ENCODE data around the gene GSE1.

Gene GSE1

DNA sequence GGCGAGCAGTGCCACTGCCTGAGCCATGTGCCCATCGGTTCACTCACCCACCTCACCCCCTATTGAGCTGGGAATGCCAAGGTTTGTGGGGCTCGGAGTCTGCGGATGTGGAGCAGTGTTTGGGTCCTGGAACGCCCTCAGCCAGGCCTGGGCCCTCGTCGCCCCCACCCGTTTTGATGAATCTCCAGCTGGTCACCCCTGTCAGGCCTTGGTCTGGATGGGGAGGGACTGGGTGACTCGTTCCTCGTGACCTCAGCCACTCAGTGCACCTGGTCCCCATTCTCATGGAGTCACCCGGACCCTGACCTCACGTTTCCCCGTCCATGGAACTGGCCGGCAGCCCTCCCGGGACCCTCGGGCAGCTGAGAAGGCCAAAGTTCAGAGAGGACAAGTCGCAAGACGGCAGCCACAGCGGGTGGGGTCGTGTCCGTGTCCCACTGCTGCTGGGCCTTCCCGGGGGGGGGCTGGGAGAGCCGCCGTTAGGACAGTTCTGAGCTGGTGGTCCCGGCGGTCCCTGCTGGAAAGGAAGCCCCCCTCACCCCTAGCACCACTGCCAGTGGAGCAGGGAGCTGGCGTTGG is 23.2 kb downstream of the GSE1 start:
- no peak for DNase-seq

DNA sequence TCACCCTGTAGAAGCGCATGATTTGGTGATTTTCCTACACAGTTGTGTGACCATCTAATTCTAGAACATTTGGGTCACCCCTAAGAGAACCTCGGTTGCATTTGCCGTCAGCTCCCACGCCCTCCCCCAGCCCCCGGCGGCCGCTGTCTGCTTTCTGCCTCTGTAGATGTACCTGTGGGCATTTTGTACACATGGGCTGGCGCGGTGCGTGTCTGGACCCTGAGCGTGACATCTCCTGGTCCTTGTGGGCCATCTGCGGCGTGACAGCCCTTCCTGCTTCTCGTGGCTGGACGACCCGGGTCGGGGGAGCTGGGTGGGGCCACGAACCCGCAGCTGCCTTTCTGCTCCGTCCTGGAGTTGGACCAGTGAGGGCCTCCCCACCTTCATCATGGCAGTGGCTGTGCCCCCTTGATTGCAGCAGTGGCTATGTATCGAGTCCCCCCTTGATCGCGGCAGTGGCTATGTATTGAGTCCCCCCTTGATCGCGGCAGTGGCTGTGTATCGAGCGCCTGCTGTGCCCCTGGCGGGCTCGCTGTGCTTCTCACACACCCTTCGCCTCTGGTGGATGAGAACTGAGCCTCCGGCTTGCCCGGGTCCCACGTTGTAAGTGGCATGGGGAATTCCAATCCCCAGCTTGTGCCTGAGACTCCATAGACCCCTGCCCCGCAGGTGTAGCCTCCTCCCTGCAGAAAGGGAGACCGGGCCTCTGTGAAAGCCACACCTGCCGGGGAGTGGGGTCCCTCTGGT is 24.1 kb downstream of the GSE1 start:
- DNase-seq, result no peak

DNA sequence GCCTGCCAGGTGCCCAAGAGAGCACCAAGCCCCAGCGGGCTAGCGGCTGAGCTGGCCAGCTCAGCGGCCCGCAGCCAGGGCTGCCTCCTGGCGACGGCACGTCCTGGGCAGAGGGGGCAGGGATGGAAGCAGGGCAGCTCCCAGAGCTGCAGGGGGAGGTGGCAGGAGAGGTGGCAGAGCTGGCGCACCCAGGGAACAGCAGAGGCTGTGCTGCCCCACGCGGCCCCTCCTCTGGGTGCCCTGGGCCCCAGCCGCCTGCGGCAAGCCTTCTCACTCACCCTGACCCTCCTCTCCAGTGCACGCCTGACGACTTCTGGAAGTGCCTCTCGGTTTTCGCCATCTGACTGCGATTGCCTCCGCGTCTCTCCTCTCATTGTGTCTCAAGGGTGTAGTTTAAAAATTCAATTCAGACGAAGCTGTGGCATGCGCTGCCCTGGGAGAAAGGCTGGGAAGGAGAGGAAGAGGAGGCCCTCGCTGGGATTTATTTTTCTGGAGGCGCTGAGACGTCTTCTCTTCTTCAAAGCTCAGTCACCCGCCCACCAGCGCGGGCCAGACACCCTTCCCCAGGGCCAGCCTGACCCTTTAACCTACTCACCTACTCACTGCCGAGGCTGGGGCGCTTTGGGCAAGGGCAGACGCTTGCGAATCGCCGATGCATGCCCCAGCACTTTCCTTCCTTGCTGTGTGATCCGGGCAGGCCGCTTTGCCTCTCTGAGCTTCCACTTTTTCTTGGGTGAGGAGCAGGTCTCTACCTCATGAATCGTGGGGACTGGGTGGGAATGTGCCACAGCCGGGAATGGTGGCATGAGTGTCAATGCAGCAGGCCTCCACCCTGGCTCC is 24.9 kb downstream of the GSE1 start:
- DNase-seq, result no peak

DNA sequence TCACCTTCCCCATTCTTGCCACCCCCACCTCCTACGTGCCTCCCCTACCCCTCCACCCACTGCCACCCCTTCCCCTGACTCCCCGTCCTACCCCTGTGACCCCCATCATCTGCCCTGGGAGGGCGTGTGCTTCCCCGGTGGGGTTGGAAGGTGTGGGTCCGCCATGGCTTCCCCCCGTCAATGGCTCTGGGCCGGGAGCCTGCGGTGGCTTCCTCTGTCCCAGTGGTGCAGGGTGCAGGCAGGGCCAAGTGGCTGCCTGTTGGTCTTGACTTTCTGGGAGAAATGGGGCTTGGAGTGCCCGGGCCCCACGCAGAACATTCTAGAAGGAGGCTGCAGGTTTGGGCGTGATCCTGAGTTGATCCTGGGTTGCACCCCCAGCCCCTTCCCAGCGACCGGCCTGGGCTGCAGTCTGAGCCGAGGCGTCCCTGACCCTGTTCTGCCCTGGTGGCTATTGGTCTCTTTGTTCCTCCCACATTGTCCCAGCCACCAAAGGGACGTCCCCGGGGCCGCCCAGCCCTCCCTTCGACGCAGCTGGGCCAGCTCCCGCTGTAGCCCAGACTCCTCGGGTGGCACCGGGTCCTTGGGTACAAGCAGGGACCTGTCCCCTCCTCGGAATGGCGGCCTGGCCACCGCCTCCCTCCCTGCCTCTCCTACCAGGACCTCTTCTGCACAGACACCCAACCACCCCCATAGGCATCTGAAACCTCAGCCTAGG is 25.7 kb downstream of the GSE1 start:
- no peak for DNase-seq

DNA sequence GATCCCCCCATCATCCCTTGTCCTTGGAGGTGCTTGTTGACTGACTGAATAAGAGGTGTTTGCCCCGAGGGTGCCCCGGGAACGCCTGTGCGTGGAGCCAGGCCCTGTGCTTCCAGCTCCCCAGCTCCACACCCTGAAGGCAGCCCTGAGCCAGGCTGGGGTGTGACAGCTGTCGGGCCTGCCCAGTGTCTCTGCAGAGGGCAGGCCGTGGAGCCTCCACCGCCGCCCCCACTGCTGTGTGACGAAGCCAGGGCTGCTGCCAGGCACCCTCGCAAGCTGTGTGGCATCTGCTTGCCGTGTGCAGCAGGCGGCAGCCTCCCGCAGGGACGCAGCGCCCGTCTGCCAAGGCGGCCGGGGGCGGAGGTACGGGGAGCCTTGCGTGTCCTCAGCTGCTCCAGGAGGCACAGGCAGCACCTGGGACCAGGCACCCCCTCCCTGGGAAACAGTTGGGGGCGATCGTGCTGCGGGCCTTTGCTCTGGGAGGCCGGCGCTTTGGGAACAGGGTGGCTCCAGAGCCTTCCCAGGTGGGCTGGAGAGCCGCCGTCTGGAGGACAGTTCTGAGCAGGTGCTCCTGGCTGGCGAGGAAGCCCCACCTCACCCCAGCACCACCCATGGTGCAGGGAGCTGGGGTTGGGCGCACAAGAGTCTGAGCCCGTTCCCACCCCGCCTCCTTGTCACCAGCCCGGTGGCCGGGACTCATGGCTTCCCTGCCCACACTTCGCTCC is 26.6 kb downstream of the GSE1 start:
- no peak for DNase-seq

DNA sequence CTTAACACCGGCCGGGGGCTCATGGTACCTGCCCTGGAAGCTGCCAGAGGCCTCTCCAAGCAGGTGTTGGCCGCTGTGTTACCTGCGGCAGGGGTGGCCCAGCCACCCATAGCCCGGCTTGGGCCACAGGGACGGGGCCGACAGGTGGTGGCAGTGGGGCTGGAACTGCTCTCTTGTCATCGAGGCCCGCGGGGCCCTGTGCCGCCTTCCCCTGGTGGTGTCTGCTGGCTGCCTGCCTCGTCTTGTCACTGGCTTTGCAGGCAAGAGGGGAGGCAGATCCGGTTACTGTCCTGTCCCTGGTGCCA is 27.1 kb downstream of the GSE1 start:
- DNase-seq, result no peak

DNA sequence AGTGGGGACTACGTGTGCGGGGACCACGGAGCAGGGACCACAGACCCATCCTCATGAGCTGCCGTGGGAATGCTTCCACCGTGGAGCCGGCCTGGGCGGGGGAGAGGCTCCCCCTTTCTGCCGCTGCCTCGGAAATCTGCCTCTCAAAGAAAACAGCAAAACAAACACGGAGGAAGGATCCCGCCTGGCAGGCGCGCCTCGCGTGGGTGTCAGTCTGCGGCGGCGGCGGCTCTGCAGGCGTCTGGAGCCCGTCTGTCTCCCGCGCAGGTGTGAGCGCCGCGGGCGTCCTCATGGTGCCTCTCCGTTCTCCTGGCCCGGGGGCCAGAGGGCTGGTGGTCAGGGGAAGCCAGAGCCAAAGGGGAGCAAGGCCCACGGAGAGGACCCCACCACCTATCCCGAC is 27.5 kb downstream of the GSE1 start:
- no peak for DNase-seq

DNA sequence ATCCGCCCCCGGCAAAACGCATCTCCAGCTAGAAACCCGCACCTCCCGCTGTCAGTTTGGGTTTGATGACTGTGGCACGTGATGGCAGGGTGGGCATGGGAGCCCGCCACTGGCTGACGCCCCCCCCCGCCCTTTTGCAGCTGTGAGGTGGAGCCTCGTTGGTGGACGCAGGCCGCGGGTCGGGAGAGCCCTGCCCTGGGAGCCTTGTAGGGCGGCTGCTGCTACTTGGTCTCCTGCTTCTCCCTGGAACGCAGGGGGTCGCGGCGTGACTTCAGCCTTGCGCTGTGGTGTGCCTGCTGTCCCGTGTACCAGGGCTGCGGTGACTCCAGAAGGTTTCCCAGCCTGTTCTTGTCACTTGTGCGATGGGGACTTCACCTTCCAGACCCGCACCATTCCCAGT is 28.2 kb downstream of the GSE1 start:
- no peak for DNase-seq

DNA sequence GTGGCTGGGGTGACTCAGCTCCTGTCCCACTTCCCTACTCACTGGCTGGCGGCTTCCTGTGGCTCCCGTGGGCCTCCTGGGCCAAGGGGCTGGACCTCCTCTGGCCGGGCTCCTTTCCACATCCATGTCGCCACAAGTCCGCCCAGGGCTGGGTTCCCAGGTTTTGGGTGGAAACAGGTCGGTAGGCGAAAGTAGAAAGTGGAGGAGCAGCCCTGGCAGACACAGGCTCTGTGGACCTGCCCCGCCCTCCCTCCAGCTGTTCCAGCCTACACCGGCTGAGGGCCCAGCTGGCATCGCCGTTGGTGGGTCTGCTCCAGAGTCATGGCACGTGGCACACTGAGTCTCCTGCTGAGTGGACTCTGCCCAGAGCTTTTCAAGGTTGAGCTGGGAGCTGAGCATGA is 28.7 kb downstream of the GSE1 start:
- no peak for DNase-seq

DNA sequence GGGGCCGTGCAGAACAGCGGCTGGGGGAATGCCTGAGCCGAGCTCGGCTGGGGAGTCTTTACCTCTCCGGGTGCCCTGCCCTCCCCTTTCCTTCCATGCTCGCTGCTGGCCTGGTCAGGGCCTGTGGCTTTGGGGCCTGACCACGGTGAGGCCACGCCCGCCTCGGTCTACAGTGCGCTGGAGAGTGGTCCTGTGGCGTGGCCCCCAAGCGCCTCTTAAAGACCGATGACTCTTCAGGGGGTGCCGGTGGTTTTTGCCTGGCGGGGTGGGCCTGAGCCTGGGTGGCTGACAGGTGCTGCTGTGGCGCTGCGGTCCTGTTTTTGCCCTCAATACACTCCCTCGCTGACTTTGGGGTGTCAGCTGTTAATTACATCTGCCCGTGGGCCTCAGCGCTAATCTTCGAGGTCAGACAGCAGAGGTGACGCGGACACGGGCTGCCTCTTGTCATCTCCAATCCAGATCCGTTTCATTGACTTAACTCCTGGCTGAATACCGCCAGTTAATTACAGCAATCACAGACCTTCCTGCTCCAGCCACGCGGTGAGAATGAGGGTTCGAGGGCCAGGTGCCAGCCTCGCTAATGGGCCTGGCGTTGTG is 29.7 kb downstream of the GSE1 start:
- DNase-seq, result no peak

DNA sequence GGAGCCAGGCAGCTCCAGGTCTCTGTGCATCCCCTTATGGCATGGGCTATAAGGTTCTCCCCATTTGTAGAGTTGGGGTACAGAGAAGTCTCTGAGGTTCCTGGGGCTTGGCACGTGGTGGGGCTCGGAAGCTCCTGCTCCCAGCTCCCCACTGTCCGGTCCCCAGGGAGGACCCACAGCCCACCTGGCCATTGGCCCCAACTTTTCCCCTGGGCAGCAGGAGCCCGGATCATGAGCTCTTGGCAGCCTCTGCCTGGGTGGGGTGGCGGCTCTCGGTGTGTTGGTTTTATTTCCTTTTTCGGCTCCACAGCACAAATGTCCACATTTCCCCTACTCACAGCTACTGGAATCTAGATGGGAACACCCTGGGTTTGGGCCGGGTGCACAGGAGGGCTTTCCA is 30.5 kb downstream of the GSE1 start:
- DNase-seq, result no peak

DNA sequence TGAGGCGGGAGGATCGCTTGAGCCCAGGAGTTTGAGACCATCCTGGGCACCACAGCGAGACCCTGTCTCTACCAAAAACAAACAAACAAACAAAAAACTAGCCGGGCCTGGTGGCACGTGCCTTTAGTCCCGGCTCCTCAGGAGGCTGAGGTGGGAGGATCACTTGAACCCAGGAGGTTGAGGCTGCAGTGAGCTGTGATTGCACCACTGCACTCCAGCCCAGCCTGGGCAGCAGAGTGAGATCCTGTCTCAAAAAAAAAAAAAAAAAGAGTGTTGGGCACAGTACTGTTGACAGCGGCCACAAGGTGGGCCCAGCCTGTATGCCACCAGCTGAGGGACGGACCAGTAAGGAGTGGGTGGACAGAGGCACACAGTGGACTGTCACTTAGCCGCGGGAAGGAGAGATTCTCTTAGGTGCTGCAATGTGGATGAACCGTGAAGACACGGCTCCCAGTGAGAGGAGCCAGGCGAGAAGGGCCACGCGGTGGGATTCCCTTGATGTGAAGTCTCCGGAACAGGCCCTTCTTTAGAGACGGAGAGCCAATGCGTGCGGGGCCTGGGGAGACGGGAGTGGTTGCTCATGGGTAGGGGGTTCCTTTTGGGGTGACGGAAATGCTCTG is 31.1 kb downstream of the GSE1 start:
- no peak for DNase-seq

DNA sequence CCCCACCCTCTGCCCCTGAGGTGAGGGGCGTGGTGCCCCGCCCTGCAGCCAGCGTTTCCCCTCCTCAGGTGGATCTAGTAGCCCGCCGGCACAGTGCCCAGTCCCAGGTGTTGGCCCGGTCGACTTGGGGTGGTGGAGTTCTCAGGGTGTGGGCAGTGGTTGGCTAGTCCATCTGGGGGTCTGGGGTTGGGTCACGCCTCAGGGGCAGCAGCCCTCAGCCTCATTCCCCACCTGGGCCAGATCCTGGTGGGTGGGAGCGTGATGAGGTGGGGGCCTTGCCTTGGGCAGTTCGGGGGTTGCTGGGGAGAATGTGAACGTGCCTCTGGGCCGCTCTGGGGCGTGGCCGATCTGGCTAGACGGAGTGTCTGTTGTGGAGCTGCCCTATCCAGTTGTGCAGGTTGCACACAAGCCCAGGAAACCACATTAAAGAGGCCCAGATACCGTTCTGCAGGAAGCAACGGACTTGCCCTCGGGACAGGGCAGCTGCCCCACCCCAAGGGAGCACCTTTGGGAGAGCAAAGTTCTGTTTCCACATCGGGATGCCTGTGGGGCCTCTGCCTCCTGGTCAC is 32.0 kb downstream of the GSE1 start:
- no peak for DNase-seq

DNA sequence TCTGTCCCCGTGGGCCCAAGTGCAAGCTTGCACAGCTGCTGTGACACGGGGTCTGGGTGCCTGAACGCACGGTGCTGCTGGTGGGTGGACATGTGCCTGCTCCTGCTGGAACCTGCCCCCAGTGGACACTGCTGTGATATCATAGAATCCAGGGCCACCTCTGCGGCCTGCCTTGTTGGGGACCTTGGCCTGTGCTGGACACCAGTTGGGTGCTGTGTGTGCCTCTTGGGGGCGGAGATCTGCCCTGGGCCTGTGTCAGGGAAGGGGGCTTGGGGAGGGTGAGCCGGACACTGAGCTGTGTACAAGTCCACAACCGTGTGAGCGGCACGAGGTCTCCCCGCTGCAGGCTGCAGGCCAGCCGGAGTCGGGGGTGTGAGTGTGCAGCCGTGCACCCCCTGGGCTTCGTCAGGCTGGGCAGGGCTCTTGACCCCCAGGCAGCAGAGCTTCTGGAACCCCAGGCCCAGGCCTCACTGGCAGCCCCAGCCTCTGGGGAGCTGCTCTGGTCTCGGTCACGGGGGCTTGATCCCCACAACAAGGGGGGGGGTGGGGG is 33.3 kb downstream of the GSE1 start:
- DNase-seq, result no peak

DNA sequence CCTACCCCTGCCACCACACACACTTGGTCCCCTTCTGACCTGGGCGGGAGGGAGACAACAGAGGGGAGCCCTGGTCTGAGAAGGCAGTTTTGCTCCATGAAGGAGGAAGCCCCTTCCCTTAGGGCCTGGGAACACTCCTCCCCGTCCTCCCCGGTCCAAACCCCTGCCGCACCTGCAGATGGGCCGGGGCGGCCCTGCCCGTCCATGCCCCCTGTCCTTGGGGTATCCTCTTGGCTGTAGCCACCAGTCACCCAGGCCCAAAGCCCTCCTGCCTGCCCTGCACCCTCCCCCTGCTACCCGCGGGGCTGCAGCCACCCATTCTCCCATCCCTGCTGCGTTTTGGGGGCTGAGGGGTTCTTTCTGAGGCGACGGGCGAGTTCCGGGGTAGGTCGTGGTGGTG is 33.9 kb downstream of the GSE1 start:
- no peak for DNase-seq

DNA sequence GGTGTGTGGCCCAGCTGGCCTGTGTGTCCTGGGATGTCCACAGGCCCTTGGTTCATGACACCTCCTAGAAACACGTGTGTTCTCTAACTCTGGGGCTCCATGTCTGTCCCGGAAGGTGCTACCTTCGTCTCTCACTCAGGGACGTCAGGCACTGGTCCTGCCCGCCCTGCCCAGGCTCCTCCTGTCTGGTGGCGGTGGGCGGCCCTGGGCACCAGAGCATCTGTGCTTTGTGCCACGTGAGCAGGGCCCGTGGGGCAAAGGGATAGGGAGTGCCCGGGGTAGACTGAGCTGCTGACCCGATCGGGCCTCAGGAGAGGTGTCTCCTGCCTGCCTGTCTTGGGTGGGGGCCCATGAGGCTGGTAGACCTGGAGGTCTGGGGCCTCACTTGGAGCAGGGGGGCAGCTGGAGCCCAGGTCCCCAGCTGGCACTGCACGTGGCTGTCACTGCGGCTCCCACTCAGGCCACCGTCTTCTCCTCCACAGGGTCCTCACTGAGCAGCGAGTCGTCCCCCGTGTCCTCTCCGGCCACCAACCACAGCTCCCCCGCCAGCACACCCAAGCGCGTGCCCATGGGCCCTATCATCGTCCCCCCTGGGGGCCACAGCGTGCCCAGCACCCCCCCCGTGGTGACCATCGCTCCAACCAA is 35.1 kb downstream of the GSE1 start:
- no peak for DNase-seq

DNA sequence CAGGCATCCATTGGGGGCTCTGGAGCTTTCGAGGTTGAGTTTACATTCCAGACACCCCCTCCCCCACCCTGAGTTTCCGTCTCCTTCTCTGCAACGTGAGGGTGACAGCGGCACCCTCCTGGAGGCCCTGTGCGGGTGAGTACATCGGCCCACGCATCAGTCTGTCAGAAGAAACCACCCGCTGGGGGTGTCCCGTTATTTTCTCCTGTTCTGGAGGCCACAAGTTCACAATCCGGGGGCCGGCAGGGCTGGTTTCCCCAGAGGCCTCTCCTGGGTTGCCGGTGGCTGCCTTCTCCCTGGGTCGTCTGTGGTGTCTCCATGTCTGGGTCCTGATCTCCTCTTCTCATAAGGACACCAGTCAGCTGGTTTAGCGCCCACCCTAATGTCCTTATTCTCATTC is 35.7 kb downstream of the GSE1 start:
- no peak for DNase-seq

DNA sequence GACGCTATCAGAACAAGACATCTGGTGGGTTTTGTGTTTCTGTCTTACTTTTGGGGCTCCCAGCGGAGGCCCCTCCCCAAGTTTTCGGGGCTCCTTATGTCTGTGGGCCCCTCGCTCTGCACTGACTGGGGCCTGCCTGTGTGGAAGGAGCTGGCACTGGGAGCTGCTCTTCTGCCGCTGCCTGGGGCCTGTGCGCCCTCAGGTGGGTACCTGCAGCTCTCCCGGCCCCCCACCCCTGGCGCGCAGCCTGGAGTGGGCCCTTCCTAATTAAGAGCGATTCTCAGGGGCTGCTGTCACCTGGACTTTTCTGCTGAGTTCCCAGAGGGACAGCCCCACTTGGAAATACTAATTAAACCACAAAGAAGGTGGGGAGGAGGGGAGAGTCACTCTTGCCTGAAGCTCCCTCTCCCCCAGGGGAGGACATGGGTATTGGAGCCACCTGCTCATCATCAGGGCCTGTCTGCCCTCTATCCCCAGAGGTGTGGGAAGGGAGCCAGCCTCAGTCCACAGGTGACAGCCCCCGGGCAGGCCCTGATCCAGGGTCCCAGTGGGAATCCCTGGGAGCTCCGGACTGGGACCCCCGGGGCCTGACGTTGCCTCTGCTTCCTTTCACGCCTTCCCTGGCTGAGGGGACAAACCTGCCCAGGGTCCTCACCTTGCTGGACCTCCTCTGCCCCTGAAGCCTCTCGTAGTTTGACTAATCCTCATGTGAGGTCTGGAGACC is 36.5 kb downstream of the GSE1 start:
- no peak for DNase-seq

DNA sequence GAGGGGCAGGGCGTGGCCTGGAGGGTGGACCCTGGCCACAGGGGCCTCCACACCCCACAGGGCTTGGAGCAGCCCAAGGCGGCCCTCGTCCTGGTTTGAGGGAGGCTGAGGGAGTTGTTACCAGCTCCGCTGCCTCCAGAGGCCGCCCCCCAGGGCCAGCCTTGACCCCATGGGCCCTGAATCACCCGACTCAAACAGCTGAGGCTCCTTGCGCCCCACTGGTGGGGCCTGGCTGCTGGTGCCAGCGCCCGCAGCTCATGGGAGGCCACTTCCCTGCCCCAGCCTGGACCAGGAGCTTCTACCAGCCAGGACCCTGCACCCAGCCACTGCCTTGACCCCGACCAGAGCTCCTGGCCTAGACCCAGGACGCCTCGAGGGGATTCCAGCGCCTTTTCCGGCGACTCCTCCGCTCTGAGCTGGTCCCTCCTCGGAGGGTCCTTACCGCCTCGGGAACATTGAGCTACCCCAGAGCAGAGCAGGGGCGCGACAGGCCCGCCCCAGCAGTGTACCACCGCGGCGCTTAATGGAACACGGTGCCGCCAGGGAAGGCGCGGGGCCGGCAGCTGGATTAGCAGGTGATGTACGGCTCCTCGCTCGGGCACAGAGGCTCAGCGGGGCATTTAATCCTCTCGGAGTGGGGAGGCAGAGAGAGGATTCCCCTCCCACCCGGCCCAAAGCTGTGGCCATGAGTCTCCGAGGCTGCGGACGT is 37.2 kb downstream of the GSE1 start:
- no peak for DNase-seq

Data from CD4-positive, alpha-beta T cell treated with Interleukin-4 for 4 hours (primary cell).